DND-41 (cell line): Measurements from ENCODE around the gene CDC42EP1.

ENCODE experiments used
- CTCF ChIP-seq: IDR thresholded peaks from 2 replicates; pipeline ENCODE4 v1.5.1; 2012; ENCODE audit warnings: borderline replicate concordance, low read length, moderate library complexity, mild to moderate bottlenecking; ENCODE audit not compliant: poor library complexity, severe bottlenecking; ENCODE audit errors: extremely low read depth
- EZH2 ChIP-seq: IDR thresholded peaks from 3 replicates; pipeline ENCODE4 v1.6.1; 2012; ENCODE audit warnings: borderline replicate concordance, low read depth, mild to moderate bottlenecking, moderate library complexity, low read length, inconsistent platforms; ENCODE audit not compliant: severe bottlenecking

- no peak for TF ChIP-seq CTCF
- TF ChIP-seq EZH2, result no peak
Observed at GRCh38 chr22:37556710-37557109, 3.6 kb upstream of the CDC42EP1 start.
